M059J (cell line): ENCODE results near the gene SYNDIG1L. TPM values are rescaled to one million over a fixed set of nuclear protein-coding genes. Genes with fewer than 3 reads are reported as not detected.
"Not testable (repeated sequence)": the region's sequence is repeated elsewhere in the genome, so short reads cannot be mapped to it uniquely, and the experiment has no call there.

Experiments
- DNase-seq: peaks from one replicate; pipeline ENCODE4 v3.0.0-alpha.2; 2012; ENCODE audit warnings: low read depth
- total RNA-seq: library from RNA; depleted of rRNA; stranded (reverse); fragments of >200 nt; shearing (Covaris generic); gene quantifications from 2 replicates; pipeline ENCODE4 v1.2.3, GENCODE V29; 2014

Gene SYNDIG1L
- total RNA-seq, 1 experiment from 2014 or later, result not detected

GRCh38 chr14:74403619-74404417 is 22.2 kb downstream of the SYNDIG1L start:
- no peak for DNase-seq

- no peak for DNase-seq
These were observed 23.4 kb downstream of the SYNDIG1L start for GRCh38 chr14:74402401-74403251.

- DNase-seq, result peak; percentile 12
These were observed 24.3 kb downstream of the SYNDIG1L start for GRCh38 chr14:74401504-74402241.

GRCh38 chr14:74400919-74401503 is 25.0 kb downstream of the SYNDIG1L start:
- no peak for DNase-seq

GRCh38 chr14:74400031-74400685 is 25.9 kb downstream of the SYNDIG1L start:
- peak; percentile 26 for DNase-seq

- no peak for DNase-seq
These were observed 30.9 kb downstream of the SYNDIG1L start for GRCh38 chr14:74395094-74395493.

GRCh38 chr14:74394549-74394948 is 31.5 kb downstream of the SYNDIG1L start:
- DNase-seq, result no peak

GRCh38 chr14:74392616-74393570 is 33.1 kb downstream of the SYNDIG1L start:
- no peak for DNase-seq

GRCh38 chr14:74391479-74391878 is 34.5 kb downstream of the SYNDIG1L start:
- no peak for DNase-seq

- DNase-seq, result not testable (repeated sequence)
These were observed 35.5 kb downstream of the SYNDIG1L start for GRCh38 chr14:74390505-74390904.

GRCh38 chr14:74389980-74390379 is 36.0 kb downstream of the SYNDIG1L start:
- no peak for DNase-seq

GRCh38 chr14:74382231-74382630 is 43.8 kb downstream of the SYNDIG1L start:
- DNase-seq, result no peak

GRCh38 chr14:74381571-74381970 is 44.4 kb downstream of the SYNDIG1L start:
- DNase-seq, result not testable (repeated sequence)

GRCh38 chr14:74380845-74381244 is 45.2 kb downstream of the SYNDIG1L start:
- DNase-seq, result no peak

GRCh38 chr14:74380172-74380571 is 45.8 kb downstream of the SYNDIG1L start:
- DNase-seq, result no peak

GRCh38 chr14:74377976-74378690 is 47.9 kb downstream of the SYNDIG1L start:
- DNase-seq, result no peak

GRCh38 chr14:74368441-74368840 is 57.6 kb downstream of the SYNDIG1L start:
- DNase-seq, result no peak

- no peak for DNase-seq
These were observed 58.0 kb downstream of the SYNDIG1L start for GRCh38 chr14:74368026-74368425.

GRCh38 chr14:74364271-74364880 is 61.6 kb downstream of the SYNDIG1L start:
- no peak for DNase-seq
